Muscle layer of duodenum (tissue), 2 donors: ENCODE measurements around the gene PDZD4.

Experiments used
- H3K27ac ChIP-seq: one replicate; pipeline ENCODE4 v1.7.0; 2013; ENCODE audit warnings: mild to moderate bottlenecking, low read length
- H3K27me3 ChIP-seq: one replicate; pipeline ENCODE4 v1.7.0; 2013; ENCODE audit warnings: low read depth, mild to moderate bottlenecking, control low read depth, low read length
- H3K36me3 ChIP-seq, 2 donors: one replicate each; pipeline ENCODE4 v1.7.0; 2013; ENCODE audit warnings: low read length in 2 of 2, control low read depth in 1 of 2, mild to moderate bottlenecking in 1 of 2; ENCODE audit not compliant: insufficient read depth in 2 of 2, control insufficient read depth in 1 of 2
- H3K4me1 ChIP-seq, 2 donors: one replicate each; pipeline ENCODE4 v1.7.0; 2013; ENCODE audit warnings: low read length in 2 of 2, mild to moderate bottlenecking in 2 of 2, control low read depth in 1 of 2, moderate library complexity in 1 of 2; ENCODE audit not compliant: insufficient read depth in 2 of 2, control insufficient read depth in 1 of 2
- H3K4me3 ChIP-seq, 2 donors: one replicate each; pipeline ENCODE4 v1.7.0; 2013; ENCODE audit warnings: low read length in 2 of 2, low read depth in 1 of 2, mild to moderate bottlenecking in 1 of 2
- H3K9me3 ChIP-seq, 2 donors: one replicate each; pipeline ENCODE4 v1.7.0; 2013; ENCODE audit warnings: low read length in 2 of 2, control low read depth in 1 of 2, mild to moderate bottlenecking in 1 of 2; ENCODE audit not compliant: control insufficient read depth in 1 of 2
- donor health status: healthy.

The PDZD4 gene

DNA sequence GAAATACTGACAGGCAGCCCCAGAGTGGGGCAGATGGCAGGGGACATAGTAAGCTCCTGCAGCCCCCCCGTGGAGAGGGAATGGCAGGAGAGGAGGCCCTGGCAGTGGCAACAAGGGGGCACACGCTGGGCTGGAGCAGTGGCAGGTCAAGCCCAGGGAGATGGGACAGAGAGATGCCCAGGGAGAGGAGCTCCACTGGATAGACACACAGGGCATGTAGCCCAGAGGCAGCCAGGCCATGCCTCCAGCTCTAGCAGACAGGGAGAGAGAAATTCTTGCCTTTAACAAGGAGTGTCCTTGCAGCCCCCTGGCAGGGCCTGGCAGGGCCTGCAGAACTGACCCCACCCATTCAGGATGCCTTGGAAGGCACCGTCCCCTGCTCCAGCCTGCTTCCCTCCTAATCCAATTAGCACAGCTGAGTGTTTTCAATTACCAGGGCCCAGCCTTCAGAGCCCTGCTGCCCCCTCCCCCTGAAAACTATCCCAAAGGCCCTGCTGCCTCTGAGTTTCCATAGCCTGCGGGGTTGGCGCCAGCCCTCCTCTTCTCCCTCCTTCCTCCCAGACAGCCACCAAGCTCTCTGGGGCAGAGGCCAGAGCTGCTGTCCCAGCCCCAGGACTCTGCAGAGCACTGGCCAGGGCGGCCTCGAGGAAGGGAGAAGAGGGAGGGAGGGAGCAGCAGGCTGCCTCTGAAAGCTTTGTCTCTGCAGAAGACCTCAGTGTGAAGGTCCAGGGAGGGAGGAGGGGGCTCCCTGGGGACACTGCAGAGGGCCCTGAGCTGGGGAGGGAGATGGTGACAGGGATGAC is 43.1 kb upstream of the PDZD4 start:
- Histone ChIP-seq H3K9me3 (no peaks in the 10 kb centered on the region), H3K36me3 (no peaks in the 10 kb centered on the region), H3K4me3 (no peak overlapping the region), H3K27me3 (no peaks in the 10 kb centered on the region), H3K4me1 (no peaks in the 10 kb centered on the region), H3K27ac (no peak overlapping the region)

DNA sequence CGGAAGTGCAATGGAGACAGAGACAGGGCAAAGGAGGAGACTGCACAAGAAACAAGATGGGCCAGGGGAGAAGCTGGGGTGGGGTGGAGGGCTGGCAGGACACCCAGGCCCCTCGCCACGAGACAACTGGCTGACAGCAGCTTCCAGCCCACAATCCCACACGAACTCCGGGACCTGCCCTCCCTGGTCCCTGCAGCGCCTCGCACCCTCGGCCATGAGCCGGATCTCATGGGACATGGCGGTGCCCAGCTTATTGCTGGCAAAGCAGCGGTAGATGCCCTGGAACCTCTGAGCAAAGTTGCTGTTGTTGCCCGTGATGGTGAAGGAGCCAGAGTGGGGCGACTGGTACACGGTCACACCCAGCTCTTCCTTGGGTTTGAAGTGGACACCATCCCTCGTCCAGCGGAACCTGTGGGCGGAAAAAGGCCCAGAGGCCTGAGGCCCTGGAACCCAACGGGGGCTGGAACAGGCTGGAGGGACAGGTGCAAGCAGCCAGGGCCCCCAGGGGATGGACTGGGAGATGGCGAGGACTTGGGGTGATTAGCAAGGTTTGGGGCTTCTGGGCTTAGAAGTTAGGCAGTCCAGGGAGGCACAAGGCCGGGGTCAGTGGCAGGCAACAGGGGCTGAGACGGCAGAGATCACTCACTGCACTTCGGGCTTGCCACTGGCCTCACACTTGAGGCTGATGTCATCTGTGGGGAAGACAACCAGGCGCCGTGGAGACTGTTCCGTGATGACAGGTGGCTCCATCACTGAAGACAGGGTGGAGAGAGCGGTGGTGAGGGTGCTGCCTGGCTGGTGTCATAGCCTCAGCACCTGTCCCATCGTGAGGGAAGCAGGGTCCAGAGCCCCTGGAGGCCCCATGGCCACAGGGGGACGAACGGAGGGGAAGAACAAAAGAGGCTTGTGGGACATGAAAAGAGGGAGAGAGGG is 41.9 kb upstream of the PDZD4 start:
- Histone ChIP-seq H3K9me3 (no peaks in the 10 kb centered on the region), H3K4me1 (no peaks in the 10 kb centered on the region), H3K27me3 (no peaks in the 10 kb centered on the region), H3K27ac (no peak overlapping the region), H3K4me3 (no peak overlapping the region), H3K36me3 (no peaks in the 10 kb centered on the region)

- no peaks in the 10 kb centered on the region for H3K9me3 ChIP-seq
- no peak overlapping the region for H3K4me3 ChIP-seq
- no peaks in the 10 kb centered on the region for H3K4me1 ChIP-seq
- H3K27me3 ChIP-seq, result no peaks in the 10 kb centered on the region
- no peak overlapping the region for H3K27ac ChIP-seq
- H3K36me3 ChIP-seq, result no peaks in the 10 kb centered on the region
Observed at GRCh38 chrX:153871451-153871850, 41.1 kb upstream of the PDZD4 start.

DNA sequence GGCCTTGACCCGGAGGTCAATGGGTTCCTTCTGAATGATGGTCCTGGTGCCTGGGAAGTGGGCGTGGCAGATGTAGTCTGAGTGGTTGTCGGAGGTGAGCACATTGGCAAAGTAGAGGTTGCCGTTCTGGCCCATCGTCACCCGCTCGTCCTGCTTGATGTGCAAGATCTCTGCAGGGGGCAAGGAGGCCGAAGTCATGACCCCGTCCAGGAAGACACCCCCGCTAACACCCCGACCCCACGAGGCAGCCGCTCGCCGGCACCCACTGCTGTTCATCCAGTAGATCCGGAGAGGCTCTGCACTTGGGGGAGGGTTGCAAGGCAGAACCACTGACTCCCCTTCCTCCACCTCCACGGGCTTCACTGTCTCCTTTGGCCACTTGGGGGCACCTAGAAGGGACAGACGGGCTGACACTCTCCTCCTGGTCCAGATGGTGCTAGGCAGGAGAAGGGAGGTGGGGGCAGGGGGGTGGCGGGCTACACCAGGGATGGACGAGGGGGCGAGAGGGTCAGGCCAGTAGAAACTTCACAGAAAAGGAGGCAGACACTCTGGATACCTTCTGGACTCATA is 40.5 kb upstream of the PDZD4 start:
- Histone ChIP-seq H3K9me3 (no peaks in the 10 kb centered on the region), H3K4me1 (no peaks in the 10 kb centered on the region), H3K4me3 (no peak overlapping the region), H3K36me3 (no peaks in the 10 kb centered on the region), H3K27me3 (no peaks in the 10 kb centered on the region), H3K27ac (no peak overlapping the region)

DNA sequence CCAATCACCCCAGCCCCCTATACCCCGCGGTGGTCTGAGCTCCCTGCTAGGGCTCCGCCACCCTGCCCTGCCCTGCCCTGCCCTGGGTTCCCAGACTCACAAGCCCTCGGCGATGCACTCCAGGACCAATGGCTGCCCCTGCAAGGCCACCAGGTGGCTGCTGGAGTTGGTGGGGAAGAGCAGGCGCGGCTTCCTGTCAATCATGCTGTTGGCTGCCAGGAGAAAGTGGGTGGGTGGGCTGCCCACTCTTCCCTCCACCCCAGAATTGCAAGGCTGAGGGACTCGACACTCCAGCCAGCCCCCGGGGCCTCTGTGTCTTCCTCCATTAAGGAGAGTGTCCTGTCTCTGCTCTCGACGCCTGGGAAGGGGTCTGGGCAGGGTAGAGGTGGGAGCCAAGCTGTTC is 39.9 kb upstream of the PDZD4 start:
- no peaks in the 10 kb centered on the region for H3K36me3 ChIP-seq
- H3K9me3 ChIP-seq, result no peaks in the 10 kb centered on the region
- H3K27me3 ChIP-seq, result no peaks in the 10 kb centered on the region
- no peak overlapping the region for H3K27ac ChIP-seq
- no peaks in the 10 kb centered on the region for H3K4me1 ChIP-seq
- H3K4me3 ChIP-seq, result no peak overlapping the region

GRCh38 chrX:153869473-153870287 is 39.3 kb upstream of the PDZD4 start:
- no peaks in the 10 kb centered on the region for H3K27me3 ChIP-seq
- no peaks in the 10 kb centered on the region for H3K36me3 ChIP-seq
- no peaks in the 10 kb centered on the region for H3K4me1 ChIP-seq
- no peak overlapping the region for H3K27ac ChIP-seq
- no peaks in the 10 kb centered on the region for H3K9me3 ChIP-seq
- no peak overlapping the region for H3K4me3 ChIP-seq

- Histone ChIP-seq H3K9me3 (no peaks in the 10 kb centered on the region), H3K27me3 (no peaks in the 10 kb centered on the region), H3K4me1 (no peaks in the 10 kb centered on the region), H3K27ac (no peak overlapping the region), H3K4me3 (no peak overlapping the region), H3K36me3 (no peaks in the 10 kb centered on the region)
Observed at GRCh38 chrX:153868576-153869472, 38.5 kb upstream of the PDZD4 start.

- H3K27ac ChIP-seq, result no peak overlapping the region
- H3K4me1 ChIP-seq, result no peaks in the 10 kb centered on the region
- no peaks in the 10 kb centered on the region for H3K36me3 ChIP-seq
- H3K9me3 ChIP-seq, result no peaks in the 10 kb centered on the region
- no peak overlapping the region for H3K4me3 ChIP-seq
- H3K27me3 ChIP-seq, result no peaks in the 10 kb centered on the region
Observed at GRCh38 chrX:153867671-153868070, 37.3 kb upstream of the PDZD4 start.

- H3K9me3 ChIP-seq, result no peaks in the 10 kb centered on the region
- H3K27ac ChIP-seq, result no peak overlapping the region
- H3K27me3 ChIP-seq, result no peaks in the 10 kb centered on the region
- H3K4me3 ChIP-seq, result no peak overlapping the region
- no peaks in the 10 kb centered on the region for H3K4me1 ChIP-seq
- no peaks in the 10 kb centered on the region for H3K36me3 ChIP-seq
Observed at GRCh38 chrX:153867139-153867538, 36.8 kb upstream of the PDZD4 start.

DNA sequence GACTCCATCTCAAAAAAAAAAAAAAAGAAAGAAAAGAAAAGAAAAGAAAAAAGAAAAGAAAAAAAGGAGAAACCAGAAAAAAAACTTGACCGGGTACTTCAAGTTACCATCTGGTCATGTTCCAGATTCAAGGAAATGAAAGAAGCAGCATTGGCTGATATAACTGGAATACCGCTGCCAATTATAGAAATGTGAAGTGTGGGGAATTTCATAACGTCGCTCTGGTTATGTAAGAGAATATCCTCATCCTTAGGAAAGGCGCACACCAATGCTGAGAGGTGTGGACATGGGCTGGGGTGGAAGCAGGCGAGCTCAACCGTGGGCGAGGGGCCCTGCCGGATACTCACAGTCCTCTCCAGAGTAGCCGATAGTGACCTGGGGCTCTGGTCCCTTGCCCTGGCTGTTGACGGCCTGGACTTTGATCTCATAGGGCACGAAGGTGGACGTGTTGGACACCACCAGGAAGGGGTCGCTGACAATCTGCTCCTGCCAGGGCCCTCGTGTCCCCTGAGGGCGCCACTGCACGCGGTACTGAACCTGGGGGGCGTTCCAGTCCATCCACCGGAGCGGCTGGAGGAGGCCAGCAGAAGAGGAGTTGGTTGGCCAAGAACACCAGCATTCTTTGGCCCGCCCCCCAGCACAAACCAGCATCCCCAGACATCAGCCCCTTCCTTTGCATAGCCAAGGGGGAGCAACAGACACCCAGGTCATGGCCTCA is 36.1 kb upstream of the PDZD4 start:
- no peaks in the 10 kb centered on the region for H3K9me3 ChIP-seq
- no peak overlapping the region for H3K4me3 ChIP-seq
- H3K4me1 ChIP-seq, result no peaks in the 10 kb centered on the region
- H3K27me3 ChIP-seq, result no peaks in the 10 kb centered on the region
- no peak overlapping the region for H3K27ac ChIP-seq
- H3K36me3 ChIP-seq, result no peaks in the 10 kb centered on the region
